GM21529 (cell line): Measurements from ENCODE around the gene ZMYM2.
"Not testable (repeated sequence)": the region's sequence is repeated elsewhere in the genome, so short reads cannot be mapped to it uniquely, and the experiment has no call there.

Experiments used
- ATAC-seq: cut with Tn5 transposase; IDR thresholded peaks from one replicate; pipeline ENCODE4 v1.9.1; 2021; ENCODE audit not compliant: unreplicated experiment

ZMYM2 gene

DNA sequence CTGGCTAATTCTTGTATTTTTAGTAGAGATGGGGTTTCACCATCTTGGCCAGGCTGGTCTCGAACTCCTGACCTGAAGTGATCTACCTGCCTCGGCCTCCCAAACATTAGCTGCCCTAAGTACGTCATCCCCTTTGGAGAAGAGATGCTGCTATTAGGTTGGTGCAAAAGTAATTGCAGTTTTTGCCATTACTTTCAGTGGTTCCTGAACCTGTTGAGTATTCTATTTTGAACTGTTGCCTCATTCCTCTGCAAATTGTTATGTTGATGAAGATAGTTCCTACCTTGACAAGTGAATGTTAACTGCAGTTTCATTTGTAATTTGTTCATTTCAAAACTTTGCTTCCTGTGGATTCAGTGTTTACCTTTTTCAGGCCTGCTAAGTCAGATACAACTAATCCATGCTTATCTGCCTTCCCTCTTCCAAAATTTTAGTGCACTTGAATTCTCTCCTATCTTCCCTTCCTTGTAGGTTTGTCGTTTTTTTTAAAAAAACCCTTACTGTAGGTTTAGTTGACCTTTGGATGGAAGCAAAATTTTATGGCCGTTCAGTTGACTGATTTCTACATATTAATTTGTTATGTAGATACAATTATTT lies 24.0 kb downstream of the ZMYM2 start:
- no peak for ATAC-seq

- peak; percentile 89 for ATAC-seq
Measured at GRCh38 chr13:19984430-19985218, 26.1 kb downstream of the ZMYM2 start.

DNA sequence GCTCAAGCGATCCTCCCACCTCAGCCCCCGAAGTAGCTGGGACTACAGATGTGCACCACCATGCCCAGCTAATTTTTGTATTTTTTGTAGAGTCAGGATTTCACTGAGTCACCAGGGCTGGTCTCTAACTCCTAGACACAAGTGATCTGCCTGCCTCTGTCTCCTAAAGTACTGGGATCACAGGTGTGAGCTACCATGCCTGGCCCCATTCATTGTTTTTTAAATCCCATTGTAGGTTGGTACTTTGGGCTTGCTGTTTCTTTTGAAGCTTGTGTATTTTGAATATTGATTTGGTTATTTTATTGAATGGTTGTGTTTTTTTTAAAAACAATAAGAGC lies 26.7 kb downstream of the ZMYM2 start:
- no peak for ATAC-seq

DNA sequence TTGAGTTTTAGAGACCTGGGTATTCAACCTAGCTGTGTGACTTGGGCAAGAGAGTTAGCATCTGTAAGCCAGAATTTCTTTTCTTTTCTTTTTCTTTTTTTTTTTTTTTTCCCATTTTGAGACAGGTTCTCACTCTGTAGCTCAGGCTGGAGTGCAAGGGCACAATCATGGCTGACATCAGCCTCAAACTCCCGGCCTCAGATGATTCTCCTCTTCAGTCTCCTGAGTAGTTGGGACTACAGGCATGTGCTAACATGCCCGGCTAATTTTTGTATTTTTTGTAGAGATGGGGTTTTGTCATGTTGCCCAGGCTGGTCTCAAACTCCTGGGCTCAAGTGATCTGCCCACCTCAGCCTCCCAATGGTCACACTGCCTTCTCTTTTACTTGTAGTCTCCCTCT lies 33.0 kb downstream of the ZMYM2 start:
- no peak for ATAC-seq

- ATAC-seq: no peak
Measured at GRCh38 chr13:19993024-19993423, 34.5 kb downstream of the ZMYM2 start.

- ATAC-seq: no peak
Measured at GRCh38 chr13:19998960-19999359, 40.4 kb downstream of the ZMYM2 start.

GRCh38 chr13:20000062-20000552 lies 41.6 kb downstream of the ZMYM2 start:
- no peak for ATAC-seq

- no peak for ATAC-seq
Measured at GRCh38 chr13:20001366-20002190, 43.1 kb downstream of the ZMYM2 start.

DNA sequence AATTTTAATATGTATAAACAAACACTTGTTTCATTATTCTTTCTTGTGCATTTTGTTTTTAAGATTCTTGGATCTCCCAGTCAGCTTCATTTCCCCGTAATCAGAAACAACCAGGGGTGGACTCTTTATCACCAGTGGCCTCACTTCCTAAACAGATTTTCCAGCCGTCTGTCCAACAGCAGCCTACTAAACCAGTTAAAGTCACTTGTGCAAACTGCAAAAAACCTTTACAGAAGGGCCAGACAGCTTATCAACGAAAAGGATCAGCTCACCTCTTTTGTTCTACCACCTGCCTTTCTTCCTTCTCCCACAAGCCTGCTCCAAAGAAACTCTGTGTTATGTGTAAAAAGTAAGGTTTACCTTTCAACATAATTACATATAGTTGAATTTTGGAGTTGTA lies 44.3 kb downstream of the ZMYM2 start:
- ATAC-seq: no peak

- ATAC-seq: no peak
Measured at GRCh38 chr13:20006206-20006605, 47.7 kb downstream of the ZMYM2 start.

- no peak for ATAC-seq
Measured at GRCh38 chr13:20015763-20016162, 57.2 kb downstream of the ZMYM2 start.

DNA sequence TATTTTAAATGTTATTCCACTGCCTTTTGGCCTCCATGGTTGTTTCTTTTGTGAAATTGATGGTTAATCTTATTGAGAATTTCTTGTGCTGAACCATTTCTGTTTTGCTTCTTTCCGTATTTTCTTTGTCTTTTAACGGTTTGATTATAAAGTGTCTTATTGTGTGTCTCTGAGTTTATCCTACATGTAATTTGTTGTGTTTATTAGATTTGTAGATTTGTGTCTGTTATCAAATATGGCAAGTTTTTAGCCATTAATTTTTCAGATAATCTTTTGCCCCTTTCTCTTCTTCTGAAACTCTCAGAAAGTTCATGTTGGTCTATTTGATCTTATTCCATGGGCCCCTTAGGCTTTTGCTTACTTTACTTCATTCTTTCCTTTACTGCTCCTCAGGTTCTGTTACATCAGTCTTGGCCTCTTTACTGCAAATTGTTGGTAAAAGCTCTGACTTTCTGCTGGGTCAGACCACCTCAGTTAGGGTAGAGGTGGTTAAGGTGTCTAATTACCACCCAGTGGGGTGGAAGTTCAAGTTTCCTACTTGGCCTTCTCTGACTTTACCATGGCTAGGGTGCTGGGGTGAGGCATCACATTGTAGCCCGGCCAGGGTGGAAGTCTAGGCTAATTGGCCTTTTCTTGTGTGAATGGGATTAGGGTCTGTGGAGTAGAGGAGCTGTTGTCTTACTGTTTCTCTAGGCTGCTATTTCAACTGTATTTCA lies 58.3 kb downstream of the ZMYM2 start:
- ATAC-seq: no peak

GRCh38 chr13:20017365-20017711 lies 58.8 kb downstream of the ZMYM2 start:
- no peak for ATAC-seq

DNA sequence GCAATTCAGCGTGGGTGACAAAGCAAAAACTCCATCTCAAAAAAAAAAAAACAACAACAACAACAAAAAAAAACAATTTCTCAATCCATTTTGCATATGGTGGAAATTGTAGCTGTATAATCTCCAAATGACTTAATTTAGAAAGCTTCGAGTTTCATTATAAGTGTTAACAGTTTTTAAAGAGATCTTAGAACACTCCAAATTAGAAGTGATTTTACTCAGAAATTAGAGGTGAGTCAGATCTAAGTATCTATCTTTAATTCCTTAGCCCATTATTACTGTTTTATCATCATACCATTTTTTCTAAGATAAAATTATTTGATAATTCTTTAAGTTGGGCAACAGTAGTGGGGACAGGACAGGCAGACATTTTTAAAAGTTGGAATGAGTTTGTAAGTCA lies 60.5 kb downstream of the ZMYM2 start:
- ATAC-seq: peak; percentile 45

DNA sequence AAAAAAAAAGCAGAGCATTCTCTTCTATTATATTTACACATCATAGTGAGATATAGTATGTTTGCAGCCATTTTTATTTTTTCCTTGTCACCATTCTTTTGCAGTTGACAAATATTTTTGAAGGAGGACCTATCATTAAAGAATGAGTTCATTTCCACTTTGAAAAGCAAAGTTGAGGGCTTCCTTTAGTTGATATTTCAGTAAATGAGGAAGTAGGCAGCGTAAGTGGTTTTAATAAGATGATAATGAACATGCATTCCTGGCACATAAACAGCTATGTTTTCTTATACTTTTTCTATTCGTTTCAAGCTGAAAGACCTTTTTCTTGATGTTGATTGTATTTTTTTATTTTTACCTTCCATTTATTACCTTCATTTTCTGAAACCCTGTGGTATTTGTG lies 66.2 kb downstream of the ZMYM2 start:
- no peak for ATAC-seq

DNA sequence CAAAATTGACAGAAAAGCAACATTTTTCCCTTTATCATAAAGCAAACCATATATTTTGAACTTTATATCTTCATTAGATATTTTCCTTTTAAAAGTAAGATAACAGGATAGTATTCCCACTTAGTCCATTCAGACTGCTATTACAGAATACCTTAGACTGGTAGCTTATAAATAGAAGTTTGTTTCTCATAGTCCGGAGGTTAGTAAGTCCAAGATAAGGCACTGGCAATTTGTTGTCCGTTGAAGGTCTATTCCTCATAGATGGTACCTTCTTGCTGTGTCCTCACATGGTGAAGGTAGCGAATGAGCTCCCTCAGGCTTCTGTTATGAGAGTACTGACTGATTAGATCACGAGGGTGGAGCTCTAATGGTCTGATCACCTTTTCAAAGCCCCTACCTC lies 70.4 kb downstream of the ZMYM2 start:
- ATAC-seq: no peak

- ATAC-seq: no peak
Measured at GRCh38 chr13:20033486-20033885, 75.0 kb downstream of the ZMYM2 start.

- ATAC-seq: no peak
Measured at GRCh38 chr13:20035130-20035529, 76.6 kb downstream of the ZMYM2 start.

DNA sequence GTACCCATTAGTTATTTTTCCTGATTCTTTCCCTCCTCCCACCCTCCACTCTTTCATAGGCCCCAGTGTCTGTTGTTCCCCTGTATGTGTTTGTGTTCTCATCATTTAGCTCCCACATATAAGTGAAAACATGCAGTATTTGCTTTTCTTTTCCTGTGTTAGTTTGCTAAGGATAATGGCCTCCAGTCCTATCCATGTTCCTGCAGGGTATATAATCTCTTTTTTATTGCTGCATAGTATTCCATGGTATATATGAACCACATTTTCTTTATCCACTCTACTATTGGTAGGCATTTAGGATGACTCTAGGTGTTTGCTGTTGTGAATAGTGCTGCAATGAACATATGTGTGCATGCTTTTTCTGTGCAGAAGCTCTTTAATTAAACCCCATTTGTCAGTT lies 79.4 kb downstream of the ZMYM2 start:
- ATAC-seq: no peak

GRCh38 chr13:20042603-20043002 lies 84.1 kb downstream of the ZMYM2 start:
- ATAC-seq: not testable (repeated sequence)

GRCh38 chr13:20043207-20043925 lies 84.8 kb downstream of the ZMYM2 start:
- no peak for ATAC-seq
